Measurements from ENCODE around the gene FKBP15. TPM values are rescaled to one million over a fixed set of nuclear protein-coding genes. Genes with fewer than 3 reads are reported as not detected.

The FKBP15 gene
- total RNA-seq, 1 experiment from 2014 or later = 17.6 TPM

DNA sequence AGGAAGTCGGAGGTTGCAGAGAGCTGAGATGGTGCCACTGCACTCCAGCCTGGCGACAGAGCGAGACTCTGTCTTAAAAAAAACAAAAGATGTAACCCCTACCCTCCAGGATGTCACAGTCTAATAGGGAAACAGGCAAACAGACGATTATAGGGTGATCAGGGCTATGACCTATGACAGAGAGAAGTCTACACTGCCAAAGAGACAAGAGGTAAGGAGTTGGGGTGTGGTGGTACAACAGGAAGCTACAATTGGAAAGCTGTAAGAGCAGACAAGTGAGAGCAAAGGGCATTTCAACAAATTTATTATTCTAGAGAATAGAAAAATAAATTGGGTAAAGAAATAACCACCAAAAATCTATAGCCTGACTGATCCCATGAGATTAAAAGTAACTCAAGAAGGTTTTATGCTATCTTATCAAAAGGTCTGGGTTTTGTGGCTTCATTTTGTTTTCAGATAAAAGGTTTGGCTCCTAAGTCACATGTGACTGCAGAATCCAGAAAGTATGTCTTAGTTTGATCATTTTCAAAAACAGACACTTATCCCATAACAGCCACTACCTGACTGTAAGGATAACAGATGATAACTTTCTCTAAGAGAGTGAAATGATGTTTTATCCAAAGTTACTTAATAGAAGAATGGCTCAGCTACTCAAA, 47.0 kb upstream of the FKBP15 start:
- POLR2A ChIA-PET = no interaction called here
- Histone ChIP-seq H3K36me3 (ENCODE audit: control insufficient read depth, insufficient read depth, low read length) (peaks cover 8% of the 10 kb centered on the region; the same call in 1 of the 2 replicates), H3K27me3 (ENCODE audit: control insufficient read depth, insufficient read depth, low read length) (no peaks in the 10 kb centered on the region), H3K4me3 (ENCODE audit: low read depth in 2 of 2, low read length in 2 of 2) (no peak overlapping the region), H3K27ac (ENCODE audit: low read length) (no peak overlapping the region), H3K9me3 (ENCODE audit: control insufficient read depth, insufficient read depth, low read depth, low read length) (no peaks in the 10 kb centered on the region), H3K4me1 (ENCODE audit: control insufficient read depth, insufficient read depth, low read length) (no peaks in the 10 kb centered on the region)
- BruUV-seq (replicated peaks) = no TSS peak
- ATAC-seq (no peak), DNase-seq (ENCODE audit: low read depth, low spot score) (no peak)
- TF ChIP-seq, protein P1, sequence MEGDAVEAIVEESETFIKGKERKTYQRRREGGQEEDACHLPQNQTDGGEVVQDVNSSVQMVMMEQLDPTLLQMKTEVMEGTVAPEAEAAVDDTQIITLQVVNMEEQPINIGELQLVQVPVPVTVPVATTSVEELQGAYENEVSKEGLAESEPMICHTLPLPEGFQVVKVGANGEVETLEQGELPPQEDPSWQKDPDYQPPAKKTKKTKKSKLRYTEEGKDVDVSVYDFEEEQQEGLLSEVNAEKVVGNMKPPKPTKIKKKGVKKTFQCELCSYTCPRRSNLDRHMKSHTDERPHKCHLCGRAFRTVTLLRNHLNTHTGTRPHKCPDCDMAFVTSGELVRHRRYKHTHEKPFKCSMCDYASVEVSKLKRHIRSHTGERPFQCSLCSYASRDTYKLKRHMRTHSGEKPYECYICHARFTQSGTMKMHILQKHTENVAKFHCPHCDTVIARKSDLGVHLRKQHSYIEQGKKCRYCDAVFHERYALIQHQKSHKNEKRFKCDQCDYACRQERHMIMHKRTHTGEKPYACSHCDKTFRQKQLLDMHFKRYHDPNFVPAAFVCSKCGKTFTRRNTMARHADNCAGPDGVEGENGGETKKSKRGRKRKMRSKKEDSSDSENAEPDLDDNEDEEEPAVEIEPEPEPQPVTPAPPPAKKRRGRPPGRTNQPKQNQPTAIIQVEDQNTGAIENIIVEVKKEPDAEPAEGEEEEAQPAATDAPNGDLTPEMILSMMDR (IDR thresholded peaks at IDR 0.05) = no peak
- TF ChIP-seq, protein P2, sequence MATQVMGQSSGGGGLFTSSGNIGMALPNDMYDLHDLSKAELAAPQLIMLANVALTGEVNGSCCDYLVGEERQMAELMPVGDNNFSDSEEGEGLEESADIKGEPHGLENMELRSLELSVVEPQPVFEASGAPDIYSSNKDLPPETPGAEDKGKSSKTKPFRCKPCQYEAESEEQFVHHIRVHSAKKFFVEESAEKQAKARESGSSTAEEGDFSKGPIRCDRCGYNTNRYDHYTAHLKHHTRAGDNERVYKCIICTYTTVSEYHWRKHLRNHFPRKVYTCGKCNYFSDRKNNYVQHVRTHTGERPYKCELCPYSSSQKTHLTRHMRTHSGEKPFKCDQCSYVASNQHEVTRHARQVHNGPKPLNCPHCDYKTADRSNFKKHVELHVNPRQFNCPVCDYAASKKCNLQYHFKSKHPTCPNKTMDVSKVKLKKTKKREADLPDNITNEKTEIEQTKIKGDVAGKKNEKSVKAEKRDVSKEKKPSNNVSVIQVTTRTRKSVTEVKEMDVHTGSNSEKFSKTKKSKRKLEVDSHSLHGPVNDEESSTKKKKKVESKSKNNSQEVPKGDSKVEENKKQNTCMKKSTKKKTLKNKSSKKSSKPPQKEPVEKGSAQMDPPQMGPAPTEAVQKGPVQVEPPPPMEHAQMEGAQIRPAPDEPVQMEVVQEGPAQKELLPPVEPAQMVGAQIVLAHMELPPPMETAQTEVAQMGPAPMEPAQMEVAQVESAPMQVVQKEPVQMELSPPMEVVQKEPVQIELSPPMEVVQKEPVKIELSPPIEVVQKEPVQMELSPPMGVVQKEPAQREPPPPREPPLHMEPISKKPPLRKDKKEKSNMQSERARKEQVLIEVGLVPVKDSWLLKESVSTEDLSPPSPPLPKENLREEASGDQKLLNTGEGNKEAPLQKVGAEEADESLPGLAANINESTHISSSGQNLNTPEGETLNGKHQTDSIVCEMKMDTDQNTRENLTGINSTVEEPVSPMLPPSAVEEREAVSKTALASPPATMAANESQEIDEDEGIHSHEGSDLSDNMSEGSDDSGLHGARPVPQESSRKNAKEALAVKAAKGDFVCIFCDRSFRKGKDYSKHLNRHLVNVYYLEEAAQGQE (IDR thresholded peaks at IDR 0.05; ENCODE audit: insufficient read depth in 1 of 2, low read depth in 2 of 2, low read length in 1 of 2) = no peak
- TF ChIP-seq TCF7L2 (IDR thresholded peaks at IDR 0.05; ENCODE audit: low read depth, low read length) = no peak
- TF ChIP-seq SIN3A (IDR thresholded peaks at IDR 0.05; ENCODE audit: borderline replicate concordance, insufficient read depth, low read depth, low read length) = no peak
- no peak for TF ChIP-seq POLR2AphosphoS5 (IDR thresholded peaks at IDR 0.05; ENCODE audit: low read depth, low read length)
- intact Hi-C loops (cut with micrococcal nuclease; ENCODE audit: unreplicated experiment) (no loop called here), in situ Hi-C loops (cut with HindIII; ENCODE audit: low pct_unique_long_range_greater_than_20kb, low sequenced_read_pairs) (no loop called here)
- CTCF ChIA-PET = no interaction called here

DNA sequence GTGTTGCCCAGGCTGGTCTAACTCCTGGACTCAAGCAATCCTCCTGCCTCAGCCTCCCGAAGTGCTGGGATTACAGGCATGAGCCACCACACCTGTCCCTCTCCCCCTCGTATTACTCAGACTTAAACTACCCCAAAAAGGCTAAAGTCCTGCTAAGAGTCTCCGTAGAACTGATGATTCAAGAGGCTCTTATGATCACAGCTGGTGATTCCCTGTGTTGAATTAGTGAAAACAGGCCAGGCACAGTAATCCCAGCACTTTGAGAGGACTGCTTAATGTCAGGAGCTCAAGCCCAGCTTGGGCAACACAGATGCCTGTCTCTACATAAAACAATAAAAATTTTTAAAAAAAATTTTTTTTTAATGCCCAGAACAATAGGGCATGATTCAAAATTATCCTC, 45.1 kb upstream of the FKBP15 start:
- Histone ChIP-seq H3K9me3 (ENCODE audit: control insufficient read depth, insufficient read depth, low read depth, low read length) (no peaks in the 10 kb centered on the region), H3K27me3 (ENCODE audit: control insufficient read depth, insufficient read depth, low read length) (no peaks in the 10 kb centered on the region), H3K4me1 (ENCODE audit: control insufficient read depth, insufficient read depth, low read length) (no peaks in the 10 kb centered on the region), H3K4me3 (ENCODE audit: low read depth in 2 of 2, low read length in 2 of 2) (no peak overlapping the region), H3K27ac (ENCODE audit: low read length) (no peak overlapping the region), H3K36me3 (ENCODE audit: control insufficient read depth, insufficient read depth, low read length) (peaks cover 8% of the 10 kb centered on the region; the same call in 1 of the 2 replicates)
- in situ Hi-C loops (cut with HindIII; ENCODE audit: low pct_unique_long_range_greater_than_20kb, low sequenced_read_pairs) (no loop called here), intact Hi-C loops (cut with micrococcal nuclease; ENCODE audit: unreplicated experiment) (no loop called here)
- no peak for DNase-seq (ENCODE audit: low read depth, low spot score)
- ChIA-PET CTCF (no interaction called here), POLR2A (no interaction called here)
- ATAC-seq = no peak
- TF ChIP-seq SIN3A (IDR thresholded peaks at IDR 0.05; ENCODE audit: borderline replicate concordance, insufficient read depth, low read depth, low read length) (no peak), POLR2AphosphoS5 (IDR thresholded peaks at IDR 0.05; ENCODE audit: low read depth, low read length) (no peak), TCF7L2 (IDR thresholded peaks at IDR 0.05; ENCODE audit: low read depth, low read length) (no peak)
- TF ChIP-seq, protein P1 (IDR thresholded peaks at IDR 0.05) = no peak
- TF ChIP-seq, protein P2 (IDR thresholded peaks at IDR 0.05; ENCODE audit: insufficient read depth in 1 of 2, low read depth in 2 of 2, low read length in 1 of 2) = no peak
- no TSS peak for BruUV-seq (replicated peaks)
